ENCODE results near the gene RNF213. TPM values are rescaled to one million over a fixed set of nuclear protein-coding genes. Genes with fewer than 3 reads are reported as not detected.
A peak's percentile ranks its signal among the peaks of the same experiment; 100 is the strongest.

RNF213 gene
- polyA plus RNA-seq, 5 donors, result 59.5 to 100 (median 77.9) TPM

GRCh38 chr17:80428796-80429195 lies 168.1 kb downstream of the RNF213 start:
- no peak for DNase-seq

- DNase-seq, result no peak
Observed at GRCh38 chr17:80429356-80430275, 169.0 kb downstream of the RNF213 start.

GRCh38 chr17:80430446-80431245 lies 170.0 kb downstream of the RNF213 start:
- no peak for DNase-seq

- DNase-seq, result no peak
Observed at GRCh38 chr17:80431246-80432195, 170.9 kb downstream of the RNF213 start.

GRCh38 chr17:80432350-80432955 lies 171.8 kb downstream of the RNF213 start:
- no peak for DNase-seq

- DNase-seq, result no peak
Observed at GRCh38 chr17:80432961-80433550, 172.4 kb downstream of the RNF213 start.

GRCh38 chr17:80433916-80434666 lies 173.4 kb downstream of the RNF213 start:
- DNase-seq, result no peak

GRCh38 chr17:80437532-80437931 lies 176.9 kb downstream of the RNF213 start:
- DNase-seq, result no peak

GRCh38 chr17:80438806-80439205 lies 178.2 kb downstream of the RNF213 start:
- DNase-seq, result no peak

- no peak for DNase-seq
Observed at GRCh38 chr17:80439499-80439898, 178.8 kb downstream of the RNF213 start.

- peak in 1 of 2 donors; percentile 36 for DNase-seq
Observed at GRCh38 chr17:80441133-80441578, 180.5 kb downstream of the RNF213 start.

GRCh38 chr17:80441598-80442322 lies 181.1 kb downstream of the RNF213 start:
- no peak for DNase-seq

- DNase-seq, result no peak
Observed at GRCh38 chr17:80442323-80442659, 181.6 kb downstream of the RNF213 start.

GRCh38 chr17:80442764-80443163 lies 182.1 kb downstream of the RNF213 start:
- no peak for DNase-seq

GRCh38 chr17:80443498-80443897 lies 182.8 kb downstream of the RNF213 start:
- DNase-seq, result no peak

GRCh38 chr17:80443916-80444643 lies 183.4 kb downstream of the RNF213 start:
- DNase-seq, result no peak

- no peak for DNase-seq
Observed at GRCh38 chr17:80444644-80444979, 184.0 kb downstream of the RNF213 start.

- DNase-seq, result no peak
Observed at GRCh38 chr17:80445007-80445725, 184.5 kb downstream of the RNF213 start.
